ENCODE measurements around the gene NANOS3.

The NANOS3 gene

GRCh38 chr19:13875824-13876223 is 1.1 kb upstream of the NANOS3 start:
- H3K79me2 ChIP-seq (ENCODE audit: control insufficient read depth, low read length) = no peaks in the 10 kb centered on the region
- H3K9me3 ChIP-seq (ENCODE audit: control insufficient read depth, insufficient read depth, low read length) = no peaks in the 10 kb centered on the region
- no peaks in the 10 kb centered on the region for H3K9me2 ChIP-seq (replicated peaks; ENCODE audit: control insufficient read depth, low read length)
- H3K4me1 ChIP-seq (ENCODE audit: control insufficient read depth, low read length) = peaks cover 28% of the 10 kb centered on the region
- H3K4me2 ChIP-seq (ENCODE audit: low read length) = no peak overlapping the region
- H3K27me3 ChIP-seq (ENCODE audit: control insufficient read depth, low read length) = 0 out of 2 replicates have a peak, but pooled peaks cover under 1% of the 10 kb centered on the region
- H3K4me3 ChIP-seq (ENCODE audit: low read length) = no peak overlapping the region
- no peaks in the 10 kb centered on the region for H3F3A ChIP-seq (ENCODE audit: control insufficient read depth, insufficient read depth)
- no peak overlapping the region for H3K27ac ChIP-seq (ENCODE audit: low read depth, low read length)
- TF ChIP-seq CTCF (IDR thresholded peaks at IDR 0.05; ENCODE audit: low read depth, low read length, poor library complexity, severe bottlenecking) (no peak), EZH2phosphoT487 (IDR thresholded peaks at IDR 0.05; ENCODE audit: borderline replicate concordance, low read length) (no peak)
- H3K36me3 ChIP-seq (ENCODE audit: control insufficient read depth, low read length) = no peaks in the 10 kb centered on the region
- no peaks in the 10 kb centered on the region for H4K20me1 ChIP-seq (ENCODE audit: control insufficient read depth, insufficient read depth, low read depth, low read length)

GRCh38 chr19:13877303-13877702 is 369 bp downstream of the NANOS3 start:
- Histone ChIP-seq H3K4me2 (ENCODE audit: low read length) (no peak overlapping the region), H3K79me2 (ENCODE audit: control insufficient read depth, low read length) (no peaks in the 10 kb centered on the region), H3K36me3 (ENCODE audit: control insufficient read depth, low read length) (no peaks in the 10 kb centered on the region), H3K4me3 (ENCODE audit: low read length) (no peak overlapping the region), H3K4me1 (ENCODE audit: control insufficient read depth, low read length) (peaks cover 28% of the 10 kb centered on the region), H4K20me1 (ENCODE audit: control insufficient read depth, insufficient read depth, low read depth, low read length) (no peaks in the 10 kb centered on the region), H3K9me2 (replicated peaks; ENCODE audit: control insufficient read depth, low read length) (no peaks in the 10 kb centered on the region), H3F3A (ENCODE audit: control insufficient read depth, insufficient read depth) (no peaks in the 10 kb centered on the region; the same call in 1 of the 2 replicates), H3K9me3 (ENCODE audit: control insufficient read depth, insufficient read depth, low read length) (no peaks in the 10 kb centered on the region), H3K27ac (ENCODE audit: low read depth, low read length) (no peak overlapping the region), H3K27me3 (ENCODE audit: control insufficient read depth, low read length) (0 out of 2 replicates have a peak, but pooled peaks cover 4% of the 10 kb centered on the region)
- TF ChIP-seq CTCF (IDR thresholded peaks at IDR 0.05; ENCODE audit: low read depth, low read length, poor library complexity, severe bottlenecking) (no peak), EZH2phosphoT487 (IDR thresholded peaks at IDR 0.05; ENCODE audit: borderline replicate concordance, low read length) (no peak)

- TF ChIP-seq CTCF (IDR thresholded peaks at IDR 0.05; ENCODE audit: low read depth, low read length, poor library complexity, severe bottlenecking) (peak; percentile 99), EZH2phosphoT487 (IDR thresholded peaks at IDR 0.05; ENCODE audit: borderline replicate concordance, low read length) (no peak)
- Histone ChIP-seq H3K27ac (ENCODE audit: low read depth, low read length) (no peak overlapping the region), H3K4me3 (ENCODE audit: low read length) (peak overlapping the region; percentile 39)
These were observed 3.4 kb downstream of the NANOS3 start for GRCh38 chr19:13880059-13881043.

More at GRCh38 chr19:13880059-13881043, 3.4 kb downstream of the NANOS3 start:
- Histone ChIP-seq H3K36me3 (ENCODE audit: control insufficient read depth, low read length) (no peaks in the 10 kb centered on the region), H3K4me1 (ENCODE audit: control insufficient read depth, low read length) (peaks cover 29% of the 10 kb centered on the region), H4K20me1 (ENCODE audit: control insufficient read depth, insufficient read depth, low read depth, low read length) (no peaks in the 10 kb centered on the region), H3K4me2 (ENCODE audit: low read length) (peak overlapping the region; percentile 57), H3K9me3 (ENCODE audit: control insufficient read depth, insufficient read depth, low read length) (no peaks in the 10 kb centered on the region), H3F3A (ENCODE audit: control insufficient read depth, insufficient read depth) (no peaks in the 10 kb centered on the region; the same call in 1 of the 2 replicates), H3K27me3 (ENCODE audit: control insufficient read depth, low read length) (0 out of 2 replicates have a peak, but pooled peaks cover 4% of the 10 kb centered on the region), H3K79me2 (ENCODE audit: control insufficient read depth, low read length) (no peaks in the 10 kb centered on the region), H3K9me2 (replicated peaks; ENCODE audit: control insufficient read depth, low read length) (no peaks in the 10 kb centered on the region)

All from DOHH2 (cell line).